ENCODE results near the gene ZNF783.

The ZNF783 gene

GRCh38 chr7:149277871-149278270 is 15.9 kb downstream of the ZNF783 start:
- no peak for DNase-seq (ENCODE audit: extremely low read depth, low read depth)
- TF ChIP-seq CTCF (IDR thresholded peaks at IDR 0.05; ENCODE audit: low read depth, low read length): no peak

- no peak for DNase-seq (ENCODE audit: extremely low read depth, low read depth)
- TF ChIP-seq CTCF (IDR thresholded peaks at IDR 0.05; ENCODE audit: low read depth, low read length): no peak
These were observed 16.4 kb downstream of the ZNF783 start for GRCh38 chr7:149278396-149278795.

- TF ChIP-seq CTCF (IDR thresholded peaks at IDR 0.05; ENCODE audit: low read depth, low read length): no peak
- DNase-seq (ENCODE audit: extremely low read depth, low read depth): no peak
These were observed 17.2 kb downstream of the ZNF783 start for GRCh38 chr7:149279111-149279743.

GRCh38 chr7:149280151-149280550 is 18.2 kb downstream of the ZNF783 start:
- no peak for TF ChIP-seq CTCF (IDR thresholded peaks at IDR 0.05; ENCODE audit: low read depth, low read length)
- no peak for DNase-seq (ENCODE audit: extremely low read depth, low read depth)

GRCh38 chr7:149280661-149281507 is 18.9 kb downstream of the ZNF783 start:
- no peak for DNase-seq (ENCODE audit: extremely low read depth, low read depth)
- no peak for TF ChIP-seq CTCF (IDR thresholded peaks at IDR 0.05; ENCODE audit: low read depth, low read length)

- DNase-seq (ENCODE audit: extremely low read depth, low read depth): no peak
- no peak for TF ChIP-seq CTCF (IDR thresholded peaks at IDR 0.05; ENCODE audit: low read depth, low read length)
These were observed 19.7 kb downstream of the ZNF783 start for GRCh38 chr7:149281508-149282330.

- no peak for DNase-seq (ENCODE audit: extremely low read depth, low read depth)
- TF ChIP-seq CTCF (IDR thresholded peaks at IDR 0.05; ENCODE audit: low read depth, low read length): no peak
These were observed 20.3 kb downstream of the ZNF783 start for GRCh38 chr7:149282331-149282655.
